ENCODE measurements around the gene MT1M. TPM values are rescaled to one million over a fixed set of nuclear protein-coding genes. Genes with fewer than 3 reads are reported as not detected.
A peak's percentile ranks its signal among the peaks of the same experiment; 100 is the strongest.

MT1M gene
- total and polyA plus RNA-seq, 2 of the 8 experiments (the other 6 are each of a cell fraction or from before 2014, with no cell fraction given), result 2.1 TPM; not detected in 1

DNA sequence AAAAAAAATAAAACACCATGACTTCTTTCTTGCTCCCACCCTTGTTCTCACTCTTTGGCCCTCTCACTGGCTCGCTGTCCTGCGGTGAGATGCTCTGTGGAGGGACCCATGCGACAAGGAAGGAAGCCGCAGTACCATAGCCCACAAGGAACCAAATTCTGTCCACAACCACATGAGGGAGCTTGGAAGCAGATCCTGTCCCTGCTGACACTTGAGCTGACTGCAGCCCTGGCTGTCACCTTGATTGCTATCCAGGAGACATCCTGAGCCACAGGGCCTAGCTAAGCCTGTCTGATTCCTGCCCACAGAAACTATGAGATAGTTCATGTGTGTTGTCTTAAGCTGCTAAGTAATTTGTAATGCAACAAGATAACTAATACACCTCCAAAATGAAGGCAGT is 28.9 kb upstream of the MT1M start (continued):
- TF ChIP-seq SIN3A (conservative IDR thresholded peaks at IDR 0.05 in 1 of 2, IDR thresholded peaks at IDR 0.05 in 1 of 2; ENCODE audit: low read depth in 1 of 2, low read length in 2 of 2) (0 out of 4 replicates have a peak, but pooled peaks of 1 of the 2 experiments have one; percentile 29), ASH2L (IDR thresholded peaks at IDR 0.05; ENCODE audit: low read length) (no peak), CBX8 (IDR thresholded peaks at IDR 0.05; ENCODE audit: borderline replicate concordance, low read depth, low read length) (no peak), CHD2 (IDR thresholded peaks at IDR 0.05; ENCODE audit: low read length) (no peak), SP1 (IDR thresholded peaks at IDR 0.05; ENCODE audit: low read depth, low read length) (no peak)
- TF ChIP-seq, protein P1, sequence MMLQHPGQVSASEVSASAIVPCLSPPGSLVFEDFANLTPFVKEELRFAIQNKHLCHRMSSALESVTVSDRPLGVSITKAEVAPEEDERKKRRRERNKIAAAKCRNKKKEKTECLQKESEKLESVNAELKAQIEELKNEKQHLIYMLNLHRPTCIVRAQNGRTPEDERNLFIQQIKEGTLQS (IDR thresholded peaks at IDR 0.05; ENCODE audit: insufficient read depth, low read depth, low read length), result no peak

All from H1 (cell line).